ENCODE results near the gene XPNPEP3. TPM values are rescaled to one million over a fixed set of nuclear protein-coding genes. Genes with fewer than 3 reads are reported as not detected.

The XPNPEP3 gene
- total RNA-seq, 6 experiments from 2014 or later: 22.7 to 30.5 (median 29.0) TPM

GRCh38 chr22:40979198-40979597 lies 122.2 kb downstream of the XPNPEP3 start:
- no peak overlapping the region for H3K27ac Mint-ChIP-seq
- H3K36me3 Mint-ChIP-seq (ENCODE audit: low read depth): no peaks in the 10 kb centered on the region
- H3K27me3 Mint-ChIP-seq (ENCODE audit: insufficient read depth): no peaks in the 10 kb centered on the region; the same call in 1 of the 2 replicates
- DNase-seq: no peak
- H3K4me1 Mint-ChIP-seq (ENCODE audit: low read depth): peaks cover 6% of the 10 kb centered on the region
- no peak overlapping the region for H3K4me3 Mint-ChIP-seq
- H3K9me3 Mint-ChIP-seq: no peaks in the 10 kb centered on the region
- no peak for TF ChIP-seq CTCF (IDR thresholded peaks at IDR 0.05)

- Mint-ChIP-seq H3K27me3 (ENCODE audit: insufficient read depth) (no peaks in the 10 kb centered on the region; the same call in 1 of the 2 replicates), H3K4me1 (ENCODE audit: low read depth) (peaks cover 6% of the 10 kb centered on the region)
Observed at GRCh38 chr22:40979871-40980270, 122.9 kb downstream of the XPNPEP3 start.

More at GRCh38 chr22:40979871-40980270, 122.9 kb downstream of the XPNPEP3 start:
- no peak overlapping the region for H3K4me3 Mint-ChIP-seq
- no peaks in the 10 kb centered on the region for H3K36me3 Mint-ChIP-seq (ENCODE audit: low read depth)
- no peak for TF ChIP-seq CTCF (IDR thresholded peaks at IDR 0.05)
- H3K27ac Mint-ChIP-seq: no peak overlapping the region
- no peaks in the 10 kb centered on the region for H3K9me3 Mint-ChIP-seq
- DNase-seq: no peak

Small RNA genes lying within 50 kb of the gene (microRNA-seq; reads per million reads assigned to microRNA genes)
- gene MIR4766: 2.3 reads per million

Other genes starting within 250 kb of the XPNPEP3 start
- 10 to 100 TPM; 36.4 to 48.7 (median 42.2) TPM for gene MRTFA, start 220.4 kb upstream of the XPNPEP3 start, total RNA-seq (2021; fragmentation: NEBNext Ultra II Directional; extraction: Animal tissue kit (Norgen Biotek cat#: 25700))
- gene MCHR1, start 177.7 kb upstream of the XPNPEP3 start, total RNA-seq (2021; fragmentation: NEBNext Ultra II Directional; extraction: Animal tissue kit (Norgen Biotek cat#: 25700)): under 1 TPM in 1 of 6 experiments, not detected in 5; 0.28 TPM
- 10 to 100 TPM; 23.5 to 25.5 (median 24.6) TPM for gene SLC25A17, start 37.8 kb upstream of the XPNPEP3 start, total RNA-seq (2021; fragmentation: NEBNext Ultra II Directional; extraction: Animal tissue kit (Norgen Biotek cat#: 25700))
- 100 to 1,000 TPM; 236 to 251 (median 243) TPM for gene ST13, start 509 bp upstream of the XPNPEP3 start, total RNA-seq (2021; fragmentation: NEBNext Ultra II Directional; extraction: Animal tissue kit (Norgen Biotek cat#: 25700))
- not detected for gene DNAJB7, start 5.0 kb downstream of the XPNPEP3 start, total RNA-seq (2021; fragmentation: NEBNext Ultra II Directional; extraction: Animal tissue kit (Norgen Biotek cat#: 25700))
- gene RBX1, start 94.2 kb downstream of the XPNPEP3 start, total RNA-seq (2021; fragmentation: NEBNext Ultra II Directional; extraction: Animal tissue kit (Norgen Biotek cat#: 25700)): 10 to 100 TPM; 69.2 to 77.3 (median 73.0) TPM
- 10 to 100 TPM; 28.4 to 41.1 (median 33.1) TPM for gene EP300, start 235.4 kb downstream of the XPNPEP3 start, total RNA-seq (2021; fragmentation: NEBNext Ultra II Directional; extraction: Animal tissue kit (Norgen Biotek cat#: 25700))